ENCODE results near the gene TMC2. TPM values are rescaled to one million over a fixed set of nuclear protein-coding genes. Genes with fewer than 3 reads are reported as not detected.

The TMC2 gene
- total RNA-seq, 2 experiments from 2014 or later: not detected

DNA sequence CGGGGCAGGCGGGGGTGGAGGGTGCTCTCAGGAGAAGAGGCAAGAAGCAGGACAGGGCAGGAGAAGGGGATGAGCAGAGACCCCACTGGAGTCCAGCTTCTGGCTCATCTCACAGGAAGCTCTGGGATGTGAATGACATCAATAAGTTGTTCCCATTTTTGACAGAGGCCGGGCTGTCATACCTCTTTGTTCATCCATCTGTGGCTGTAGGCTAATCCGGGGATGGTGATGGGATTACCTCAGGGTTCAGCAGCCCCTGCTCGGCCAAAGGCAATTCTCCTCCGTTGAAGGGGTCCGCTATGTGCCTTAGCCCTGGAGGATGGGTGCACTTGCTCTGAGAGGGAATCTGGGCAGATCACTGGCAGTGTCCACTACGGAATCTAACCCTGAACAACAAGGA is 3.3 kb upstream of the TMC2 start:
- DNase-seq: no peak
- no peaks in the 10 kb centered on the region for H3K9me3 Mint-ChIP-seq
- peaks cover 6% of the 10 kb centered on the region for H3K4me1 Mint-ChIP-seq
- H3K4me3 Mint-ChIP-seq: no peak overlapping the region
- POLR2A ChIA-PET: interaction anchor here (1.0 to 1.2 kb wide), 2 partner anchors 9 to 12 kb away, joined by 3 read pairs; no protein-coding TSS in a partner anchor
- H3K36me3 Mint-ChIP-seq (ENCODE audit: low read depth): no peaks in the 10 kb centered on the region
- H3K27ac Mint-ChIP-seq: no peak overlapping the region
- CTCF ChIA-PET: interaction anchor here (1.3 kb wide), 1 partner anchor 11 kb away, joined by 5 read pairs; no protein-coding TSS in a partner anchor
- peaks cover 25% of the 10 kb centered on the region for H3K27me3 Mint-ChIP-seq

DNA sequence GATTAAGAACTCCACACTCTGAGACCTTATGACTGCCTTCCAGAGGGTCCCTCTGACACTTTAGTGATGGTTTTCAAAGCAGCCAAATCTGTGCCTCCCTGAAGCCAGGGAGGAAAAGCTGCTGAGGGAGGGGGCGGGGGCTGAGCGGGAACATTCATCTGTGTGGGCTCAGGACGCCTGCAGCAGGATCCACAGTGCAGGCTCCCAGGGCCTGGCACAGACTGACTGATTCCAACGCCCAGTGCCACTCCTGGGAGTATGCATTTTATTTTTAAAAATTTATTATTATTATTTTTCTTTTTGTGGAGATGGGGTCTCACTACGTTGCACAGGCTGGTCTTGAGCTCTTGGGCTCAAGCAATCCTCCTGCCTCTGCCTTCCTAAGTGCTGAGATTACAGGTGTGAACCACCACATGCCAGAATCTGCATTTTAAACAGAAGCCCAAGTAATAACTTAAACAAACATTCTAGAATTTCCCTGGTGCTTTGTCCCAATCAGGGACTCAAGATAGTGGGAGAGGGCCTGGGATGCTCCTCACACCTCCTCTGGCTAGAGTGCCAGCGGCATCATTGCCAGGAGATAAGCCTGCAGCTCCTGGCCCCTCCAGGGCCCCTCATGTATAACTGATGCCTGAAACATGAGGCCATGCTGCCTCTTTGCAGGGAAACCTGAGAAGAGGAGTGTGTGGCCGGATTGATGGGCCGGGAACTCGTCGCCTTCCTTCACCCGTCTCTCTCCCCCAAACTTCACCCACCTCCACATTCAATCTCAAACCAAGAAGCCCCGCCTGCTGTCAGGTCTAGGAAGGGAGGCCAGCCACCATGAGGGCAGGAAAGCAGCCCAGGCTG is 438 bp upstream of the TMC2 start:
- Mint-ChIP-seq H3K9me3 (no peaks in the 10 kb centered on the region), H3K27me3 (peaks cover 37% of the 10 kb centered on the region), H3K27ac (no peak overlapping the region), H3K4me1 (no peaks in the 10 kb centered on the region), H3K36me3 (ENCODE audit: low read depth) (no peaks in the 10 kb centered on the region), H3K4me3 (no peak overlapping the region)
- no peak for DNase-seq
- ChIA-PET CTCF (interaction anchor here (1.2 kb wide), 1 partner anchor 16 kb away, joined by 3 read pairs; no protein-coding TSS in a partner anchor), POLR2A (no interaction called here)

DNA sequence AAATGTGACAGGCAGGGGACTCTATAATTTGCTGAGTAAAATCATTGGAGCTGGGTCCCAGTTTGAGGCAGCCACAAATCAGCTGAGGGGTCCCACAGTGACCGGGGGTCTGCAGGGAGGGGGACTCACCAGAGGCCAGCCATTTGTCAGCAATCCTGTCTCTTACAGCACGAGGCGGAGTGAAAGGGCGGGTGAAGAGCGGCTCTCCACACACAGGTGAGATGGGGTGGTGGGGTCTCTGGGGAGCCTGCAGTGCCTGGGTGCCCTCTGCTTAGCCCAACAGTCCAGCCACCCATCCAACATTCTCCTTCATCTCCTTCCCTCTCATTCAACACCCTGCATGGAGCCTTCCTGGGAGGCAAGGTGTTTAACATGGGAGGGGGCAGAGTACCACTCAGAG is 728 bp downstream of the TMC2 start:
- no peak for DNase-seq
- CTCF ChIA-PET: no interaction called here
- no peak overlapping the region for H3K4me3 Mint-ChIP-seq
- H3K27me3 Mint-ChIP-seq: peaks cover 35% of the 10 kb centered on the region
- no peaks in the 10 kb centered on the region for H3K36me3 Mint-ChIP-seq (ENCODE audit: low read depth)
- POLR2A ChIA-PET: no interaction called here
- no peaks in the 10 kb centered on the region for H3K9me3 Mint-ChIP-seq
- no peak overlapping the region for H3K27ac Mint-ChIP-seq
- no peaks in the 10 kb centered on the region for H3K4me1 Mint-ChIP-seq

DNA sequence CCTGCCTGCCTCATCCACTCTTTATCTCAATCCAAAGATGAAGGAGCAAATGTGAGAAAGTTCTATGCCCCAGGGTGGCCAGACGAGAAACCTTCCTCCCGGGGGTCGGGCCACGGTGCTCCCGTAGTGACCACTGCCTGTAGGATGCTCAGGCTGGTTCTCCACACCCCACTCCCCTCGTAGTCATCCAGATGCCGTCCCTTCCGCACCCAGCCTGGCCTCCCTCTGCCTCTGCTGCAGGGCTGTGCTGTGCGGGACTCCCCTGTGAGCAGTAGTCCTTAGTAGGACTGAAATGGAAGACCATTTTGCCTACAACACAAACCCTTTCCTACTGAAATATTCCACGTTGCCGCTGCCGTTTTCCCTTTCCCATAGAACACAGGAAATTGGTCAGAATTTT is 2.0 kb downstream of the TMC2 start:
- H3K27me3 Mint-ChIP-seq: peaks cover 38% of the 10 kb centered on the region
- POLR2A ChIA-PET: no interaction called here
- no peaks in the 10 kb centered on the region for H3K4me1 Mint-ChIP-seq
- no peak for DNase-seq
- H3K27ac Mint-ChIP-seq: no peak overlapping the region
- CTCF ChIA-PET: interaction anchor here (1.1 to 1.4 kb wide), 2 partner anchors 13 to 17 kb away, joined by 3 read pairs; no protein-coding TSS in a partner anchor
- H3K9me3 Mint-ChIP-seq: no peaks in the 10 kb centered on the region
- H3K36me3 Mint-ChIP-seq (ENCODE audit: low read depth): no peaks in the 10 kb centered on the region
- H3K4me3 Mint-ChIP-seq: no peak overlapping the region

DNA sequence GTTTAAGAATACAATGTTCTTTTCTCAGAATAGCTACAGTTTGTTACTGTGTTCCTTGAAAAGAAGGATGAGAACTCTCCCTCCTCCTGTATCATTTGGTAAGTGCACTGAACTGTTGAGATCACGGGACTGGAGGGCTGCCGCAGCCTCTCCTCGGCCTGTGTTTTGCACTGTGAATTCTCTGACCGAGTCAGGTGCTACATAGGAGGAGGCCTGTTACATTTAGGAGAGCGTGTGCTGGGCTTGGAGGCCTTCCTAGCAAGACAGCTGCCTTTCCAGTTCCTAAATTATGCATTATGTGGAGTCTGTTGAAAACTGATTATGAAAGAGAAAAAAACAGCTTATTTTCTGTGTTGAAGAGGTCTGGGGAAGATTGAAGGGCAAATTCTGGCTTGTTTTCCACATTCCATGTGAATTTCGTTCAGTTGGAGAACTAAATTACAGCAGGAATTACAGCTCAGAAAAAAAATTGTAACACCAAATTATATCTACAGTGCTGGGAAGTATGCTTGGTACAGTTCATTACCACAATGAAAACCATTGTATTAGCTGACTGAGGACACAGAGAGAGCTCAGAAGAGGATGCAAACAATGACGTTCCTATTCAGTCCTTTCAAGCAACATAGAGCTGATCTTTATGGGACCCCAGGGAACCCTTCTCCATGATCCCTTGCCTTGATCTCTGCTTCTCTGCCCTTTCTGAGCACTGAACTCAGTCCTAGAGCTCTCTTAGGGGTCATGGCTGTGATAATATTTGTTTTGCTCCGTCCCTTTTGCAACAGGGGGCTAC is 2.8 kb downstream of the TMC2 start:
- Mint-ChIP-seq H3K27me3 (peaks cover 35% of the 10 kb centered on the region), H3K27ac (no peak overlapping the region), H3K36me3 (ENCODE audit: low read depth) (no peaks in the 10 kb centered on the region), H3K4me1 (no peaks in the 10 kb centered on the region), H3K4me3 (no peak overlapping the region), H3K9me3 (no peaks in the 10 kb centered on the region)
- DNase-seq: no peak
- ChIA-PET CTCF (interaction anchor here (1.1 to 1.4 kb wide), 3 partner anchors 12 to 19 kb away, joined by 3 to 4 read pairs (median 3); no protein-coding TSS in a partner anchor), POLR2A (no interaction called here)

DNA sequence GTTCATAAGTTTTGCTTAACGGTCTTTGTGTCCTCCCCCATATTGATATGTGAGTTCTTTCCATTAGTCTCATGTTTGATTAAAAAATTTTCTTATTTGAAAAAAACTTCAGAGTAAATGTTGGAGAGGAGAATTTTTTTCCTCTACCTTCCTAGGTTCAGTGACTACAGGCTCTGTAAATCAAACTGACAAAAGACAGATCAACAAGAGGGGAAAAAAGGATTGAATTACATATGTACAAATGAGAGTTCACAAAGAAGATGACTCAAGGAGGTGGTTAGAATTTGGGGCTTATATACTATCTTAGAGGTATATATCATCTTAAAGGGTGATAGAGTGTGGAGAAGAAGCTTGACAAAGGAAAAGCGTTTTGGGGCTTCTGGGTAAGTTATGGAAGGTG is 5.6 kb downstream of the TMC2 start:
- no peaks in the 10 kb centered on the region for H3K9me3 Mint-ChIP-seq
- DNase-seq: no peak
- H3K36me3 Mint-ChIP-seq (ENCODE audit: low read depth): no peaks in the 10 kb centered on the region
- peaks cover 50% of the 10 kb centered on the region for H3K27me3 Mint-ChIP-seq
- POLR2A ChIA-PET: interaction anchor here (0.7 kb wide), 1 partner anchor 134 kb away, joined by 3 read pairs; no protein-coding TSS in a partner anchor
- H3K27ac Mint-ChIP-seq: no peak overlapping the region
- CTCF ChIA-PET: no interaction called here
- H3K4me3 Mint-ChIP-seq: no peak overlapping the region
- H3K4me1 Mint-ChIP-seq: no peaks in the 10 kb centered on the region

DNA sequence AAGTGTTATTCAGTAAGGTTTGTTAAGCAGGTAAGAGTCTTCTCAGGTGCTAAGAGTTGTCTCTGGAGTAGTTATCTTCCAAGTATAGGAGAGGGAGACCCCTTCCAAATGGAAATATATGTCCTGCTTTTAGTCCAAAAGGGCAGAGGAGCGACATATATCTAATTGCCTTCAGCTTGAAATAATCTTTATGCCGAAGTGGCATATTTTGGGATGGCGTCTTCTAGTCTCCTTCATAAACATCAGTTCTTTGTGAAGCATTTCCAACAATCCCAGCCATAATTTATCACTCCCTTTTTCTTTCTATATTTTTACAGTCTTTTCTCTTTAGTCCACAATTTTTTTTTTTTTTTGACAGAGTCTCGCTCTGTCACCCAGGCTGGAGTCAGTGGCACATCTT is 6.0 kb downstream of the TMC2 start:
- DNase-seq: no peak
- Mint-ChIP-seq H3K9me3 (no peaks in the 10 kb centered on the region), H3K4me3 (no peak overlapping the region), H3K36me3 (ENCODE audit: low read depth) (no peaks in the 10 kb centered on the region), H3K27ac (no peak overlapping the region), H3K4me1 (no peaks in the 10 kb centered on the region), H3K27me3 (peaks cover 52% of the 10 kb centered on the region)
- ChIA-PET POLR2A (interaction anchor here (0.7 kb wide), 1 partner anchor 134 kb away, joined by 3 read pairs; no protein-coding TSS in a partner anchor), CTCF (interaction anchor here (1.3 kb wide), 1 partner anchor 20 kb away, joined by 4 read pairs; no protein-coding TSS in a partner anchor)

DNA sequence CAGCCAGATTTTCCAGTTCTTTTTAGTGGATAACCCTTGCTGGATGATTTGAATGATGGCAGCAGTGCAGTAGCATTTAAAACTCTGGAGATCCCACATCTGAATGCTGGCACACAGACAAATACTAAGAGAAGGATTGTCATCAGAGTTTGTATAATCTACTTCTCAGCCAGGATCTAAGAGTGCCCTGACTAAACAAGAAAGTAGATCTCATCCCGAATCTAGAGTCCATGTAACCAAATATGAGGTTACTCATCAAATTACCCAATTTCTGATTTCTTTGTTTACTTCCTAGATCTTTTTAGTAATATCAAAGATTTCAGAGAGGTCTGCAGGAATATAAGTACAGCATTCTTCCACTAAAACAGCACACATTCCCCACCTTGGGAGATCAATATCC is 7.8 kb downstream of the TMC2 start:
- no peaks in the 10 kb centered on the region for H3K36me3 Mint-ChIP-seq (ENCODE audit: low read depth)
- ChIA-PET CTCF (no interaction called here), POLR2A (no interaction called here)
- no peak overlapping the region for H3K27ac Mint-ChIP-seq
- no peak overlapping the region for H3K4me3 Mint-ChIP-seq
- no peak for DNase-seq
- peaks cover 46% of the 10 kb centered on the region for H3K27me3 Mint-ChIP-seq
- no peaks in the 10 kb centered on the region for H3K9me3 Mint-ChIP-seq
- no peaks in the 10 kb centered on the region for H3K4me1 Mint-ChIP-seq

DNA sequence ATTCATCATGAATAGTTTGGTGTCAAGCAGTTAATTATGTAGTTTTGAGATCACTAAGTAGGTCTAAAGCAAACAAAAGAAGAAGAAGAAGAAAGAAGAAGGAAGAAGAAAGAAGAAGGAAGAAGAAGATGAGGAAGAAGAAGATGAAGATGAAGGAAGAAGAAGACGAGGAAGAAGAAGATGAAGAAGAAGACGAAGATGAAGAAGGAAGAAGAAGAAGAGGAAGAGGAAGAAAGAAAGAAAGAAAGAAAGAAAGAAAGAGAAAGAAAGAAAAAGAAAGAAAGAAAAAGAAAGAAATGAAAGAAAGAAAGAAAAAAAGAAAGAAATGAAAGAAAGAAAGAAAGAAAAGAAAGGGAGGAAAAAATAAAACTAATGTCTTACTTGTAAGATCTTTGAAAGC is 9.2 kb downstream of the TMC2 start:
- no peak for DNase-seq
- H3K4me3 Mint-ChIP-seq: no peak overlapping the region
- H3K36me3 Mint-ChIP-seq (ENCODE audit: low read depth): no peaks in the 10 kb centered on the region
- no peaks in the 10 kb centered on the region for H3K4me1 Mint-ChIP-seq
- no peaks in the 10 kb centered on the region for H3K9me3 Mint-ChIP-seq
- H3K27me3 Mint-ChIP-seq: peaks cover 46% of the 10 kb centered on the region
- H3K27ac Mint-ChIP-seq: no peak overlapping the region
- ChIA-PET CTCF (no interaction called here), POLR2A (interaction anchor here (0.6 kb wide), 1 partner anchor 101 kb away, joined by 3 read pairs; no protein-coding TSS in a partner anchor)

DNA sequence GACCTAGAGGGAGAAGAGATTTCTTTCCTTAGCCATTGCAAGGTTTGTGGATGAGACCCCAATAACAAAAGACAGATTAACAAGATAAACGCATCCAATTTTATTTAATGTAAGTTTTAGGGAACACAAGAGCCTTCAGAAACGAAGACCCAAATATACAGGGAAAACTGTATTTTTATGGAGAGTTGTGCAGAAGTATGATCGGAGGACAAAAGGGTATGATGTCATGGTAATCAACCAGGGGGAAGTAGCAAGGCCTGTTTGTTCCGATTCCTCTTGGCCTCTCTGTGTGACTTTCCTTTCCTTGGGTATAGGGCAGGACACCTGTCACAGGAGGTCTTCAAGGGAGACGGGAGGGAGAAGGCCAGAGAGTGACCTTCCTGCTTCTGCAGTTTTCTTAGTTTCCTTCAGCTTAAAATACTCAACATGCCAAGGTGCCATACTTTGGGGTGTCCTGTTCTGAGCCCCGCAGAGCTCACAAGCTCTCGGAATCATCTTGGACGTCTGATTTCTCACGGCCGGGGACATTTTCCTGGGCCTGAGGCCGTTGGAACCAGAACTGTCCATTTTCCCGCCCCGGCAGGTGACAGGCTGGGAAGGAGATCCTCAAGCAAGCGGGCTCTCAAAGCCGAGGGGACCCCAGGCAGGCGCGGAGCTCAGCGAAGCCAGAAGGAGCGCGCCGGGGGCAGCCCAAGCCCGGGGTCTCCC is 21.7 kb downstream of the TMC2 start:
- H3K27me3 Mint-ChIP-seq: peaks cover 53% of the 10 kb centered on the region
- H3K4me3 Mint-ChIP-seq: no peak overlapping the region
- ChIA-PET CTCF (no interaction called here), POLR2A (interaction anchor here (0.5 kb wide), 1 partner anchor 744 kb away, joined by 3 read pairs; no protein-coding TSS in a partner anchor)
- no peaks in the 10 kb centered on the region for H3K36me3 Mint-ChIP-seq (ENCODE audit: low read depth)
- no peak for DNase-seq
- no peaks in the 10 kb centered on the region for H3K9me3 Mint-ChIP-seq
- H3K27ac Mint-ChIP-seq: no peak overlapping the region
- H3K4me1 Mint-ChIP-seq: no peaks in the 10 kb centered on the region

DNA sequence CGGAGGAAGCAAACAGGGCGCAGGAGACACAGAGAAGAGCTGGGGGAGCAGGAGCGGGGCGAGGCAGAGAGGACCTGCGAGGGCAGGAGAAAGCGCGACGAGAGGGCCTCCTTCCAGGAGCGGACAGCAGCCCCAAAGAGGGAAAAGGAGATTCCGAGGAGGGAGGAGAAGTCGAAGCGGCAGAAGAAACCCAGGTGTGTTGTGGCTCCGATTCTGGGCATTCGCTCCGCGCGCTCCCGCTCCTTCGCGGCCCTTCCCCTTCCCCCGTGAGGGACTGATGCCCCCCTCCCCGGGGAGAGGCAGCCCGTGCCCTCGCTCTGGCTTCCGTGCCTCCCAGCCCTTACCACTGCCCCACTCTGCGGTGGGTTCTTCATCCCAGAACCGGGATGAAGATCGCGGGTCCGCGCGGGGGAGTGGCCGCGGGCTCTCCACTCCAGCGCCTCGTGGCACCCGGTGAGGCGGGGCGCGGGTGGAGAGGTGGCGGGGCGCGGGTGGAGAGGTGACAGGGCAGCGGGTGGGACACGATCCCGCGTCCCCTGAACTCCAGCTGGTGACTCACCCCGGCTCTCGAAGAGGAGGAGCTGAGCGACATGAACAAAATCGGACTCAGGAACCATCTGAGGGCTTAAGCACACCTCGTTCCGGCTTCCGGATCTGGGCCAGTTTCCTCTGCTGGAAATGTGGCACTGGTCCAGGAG is 22.4 kb downstream of the TMC2 start:
- H3K36me3 Mint-ChIP-seq (ENCODE audit: low read depth): no peaks in the 10 kb centered on the region
- H3K4me3 Mint-ChIP-seq: no peak overlapping the region
- POLR2A ChIA-PET: interaction anchor here (0.5 kb wide), 1 partner anchor 744 kb away, joined by 3 read pairs; no protein-coding TSS in a partner anchor
- no peaks in the 10 kb centered on the region for H3K4me1 Mint-ChIP-seq
- H3K9me3 Mint-ChIP-seq: no peaks in the 10 kb centered on the region
- no peak for DNase-seq
- CTCF ChIA-PET: no interaction called here
- H3K27me3 Mint-ChIP-seq: peaks cover 51% of the 10 kb centered on the region
- no peak overlapping the region for H3K27ac Mint-ChIP-seq

DNA sequence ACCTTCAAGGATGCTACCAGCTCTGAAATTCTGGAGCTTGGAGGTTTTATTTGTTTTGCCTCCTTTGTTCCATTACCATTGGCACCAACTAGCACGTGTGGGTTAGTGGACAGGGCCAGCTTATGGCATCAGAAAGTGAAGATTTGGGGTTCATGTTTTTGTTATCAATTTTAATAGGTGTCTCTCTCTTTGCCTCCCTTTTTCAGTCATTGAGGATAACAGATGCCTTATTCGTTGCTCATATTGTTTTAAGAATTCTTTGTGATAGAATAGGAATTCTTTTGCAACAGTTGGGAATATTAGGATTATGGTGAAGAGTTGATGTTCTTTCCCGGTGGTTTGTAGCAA is 22.9 kb downstream of the TMC2 start:
- H3K4me1 Mint-ChIP-seq: no peaks in the 10 kb centered on the region
- ChIA-PET POLR2A (no interaction called here), CTCF (no interaction called here)
- H3K36me3 Mint-ChIP-seq (ENCODE audit: low read depth): no peaks in the 10 kb centered on the region
- H3K9me3 Mint-ChIP-seq: no peaks in the 10 kb centered on the region
- no peak overlapping the region for H3K4me3 Mint-ChIP-seq
- no peak for DNase-seq
- H3K27me3 Mint-ChIP-seq: peaks cover 49% of the 10 kb centered on the region
- H3K27ac Mint-ChIP-seq: no peak overlapping the region
